Caco-2 (cell line): ENCODE measurements around the gene DHRS9. TPM values are rescaled to one million over a fixed set of nuclear protein-coding genes. Genes with fewer than 3 reads are reported as not detected.
"Not testable (repeated sequence)": the region's sequence is repeated elsewhere in the genome, so short reads cannot be mapped to it uniquely, and the experiment has no call there.

ENCODE experiments used
- BruUV-seq: library from RNA; stranded (reverse); fragments of 400-500 nt; replicated peaks from 2 replicates; lab custom pipeline; 2021; lab: Mats Ljungman, UMichigan
- CTCF ChIA-PET: fragments of 300-600 bp; sonication (Branson Sonifier 250); formaldehyde crosslinking; loops from one replicate; lab custom pipeline; 2022; ENCODE audit warnings: antibody characterized with exemption; lab: Charles Lee
- POLR2A ChIA-PET: fragments of 300-600 bp; sonication (Branson Sonifier 250); formaldehyde crosslinking; loops from one replicate; lab custom pipeline; 2022; ENCODE audit warnings: antibody characterized with exemption; lab: Charles Lee
- DNase-seq, 2 experiments: peaks; one replicate each; pipeline versions ENCODE4 v3.0.0 to v3.0.0-alpha.2; 2020 to 2022
- H3K27me3 ChIP-seq: replicated peaks from 2 replicates; pipeline ENCODE4 v1.6.0; 2011; ENCODE audit warnings: low read length; ENCODE audit not compliant: control insufficient read depth, insufficient read depth
- H3K36me3 ChIP-seq: 2 replicates; pipeline ENCODE4 v1.5.1; 2011; ENCODE audit warnings: low read length; ENCODE audit not compliant: control insufficient read depth, insufficient read depth
- H3K4me1 ChIP-seq: fragments of 250-450 bp; sonication (Bioruptor Pico); 2 replicates; pipeline ENCODE4 v1.5.1; 2020; ENCODE audit warnings: mild to moderate bottlenecking
- H3K4me3 ChIP-seq: 2 replicates; pipeline ENCODE4 v1.5.1; 2011; ENCODE audit warnings: low read depth, mild to moderate bottlenecking, control low read depth, low read length
- H3K9me3 ChIP-seq: fragments of 250-450 bp; sonication (Bioruptor Pico); 2 replicates; pipeline ENCODE4 v1.5.1; 2020; ENCODE audit warnings: mild to moderate bottlenecking, moderate library complexity
- H3K27ac Mint-ChIP-seq: one replicate; pipeline ENCODE4 v1.8.0; 2022; ENCODE audit warnings: mixed read lengths; ENCODE audit not compliant: unreplicated experiment
- H3K27me3 Mint-ChIP-seq: one replicate; pipeline ENCODE4 v1.8.0; 2022; ENCODE audit warnings: mixed read lengths; ENCODE audit not compliant: insufficient read depth, unreplicated experiment
- H3K36me3 Mint-ChIP-seq: one replicate; pipeline ENCODE4 v1.8.0; 2022; ENCODE audit warnings: mild to moderate bottlenecking, mixed read lengths; ENCODE audit not compliant: insufficient read depth, unreplicated experiment
- H3K4me1 Mint-ChIP-seq: one replicate; pipeline ENCODE4 v1.8.0; 2022; ENCODE audit warnings: low read depth, mixed read lengths; ENCODE audit not compliant: unreplicated experiment
- H3K4me3 Mint-ChIP-seq: one replicate; pipeline ENCODE4 v1.8.0; 2022; ENCODE audit warnings: mild to moderate bottlenecking, moderate library complexity, mixed read lengths; ENCODE audit not compliant: unreplicated experiment
- H3K9me3 Mint-ChIP-seq: one replicate; pipeline ENCODE4 v1.8.0; 2022; ENCODE audit warnings: mixed read lengths; ENCODE audit not compliant: unreplicated experiment
- intact Hi-C: fragments of 100-400 bp; cut with micrococcal nuclease; formaldehyde crosslinking; loops from one replicate; pipeline ENCODE4 v1.10.0; 2022; ENCODE audit not compliant: unreplicated experiment
- total RNA-seq: library from RNA; stranded (reverse); gene quantifications from 2 replicates; pipeline ENCODE4 v1.2.3, GENCODE V29; 2022
- TF ChIP-seq, protein P1 (sequence below), 2 experiments: fragments of 200-600 bp in 1 of 2; IDR thresholded peaks; 1 replicate in 1 of 2; 2 replicates in 1 of 2; pipeline versions ENCODE4 v1.5.1 to v1.8.0; 2011 to 2022; ENCODE audit warnings: antibody characterized with exemption in 1 of 2, control low read depth in 1 of 2, inconsistent platforms in 1 of 2, low read depth in 1 of 2, low read length in 1 of 2, mild to moderate bottlenecking in 1 of 2, moderate library complexity in 1 of 2; ENCODE audit not compliant: insufficient read depth in 1 of 2, severe bottlenecking in 1 of 2, unreplicated experiment in 1 of 2

Gene DHRS9
- total RNA-seq, 1 experiment from 2014 or later: not detected

DNA sequence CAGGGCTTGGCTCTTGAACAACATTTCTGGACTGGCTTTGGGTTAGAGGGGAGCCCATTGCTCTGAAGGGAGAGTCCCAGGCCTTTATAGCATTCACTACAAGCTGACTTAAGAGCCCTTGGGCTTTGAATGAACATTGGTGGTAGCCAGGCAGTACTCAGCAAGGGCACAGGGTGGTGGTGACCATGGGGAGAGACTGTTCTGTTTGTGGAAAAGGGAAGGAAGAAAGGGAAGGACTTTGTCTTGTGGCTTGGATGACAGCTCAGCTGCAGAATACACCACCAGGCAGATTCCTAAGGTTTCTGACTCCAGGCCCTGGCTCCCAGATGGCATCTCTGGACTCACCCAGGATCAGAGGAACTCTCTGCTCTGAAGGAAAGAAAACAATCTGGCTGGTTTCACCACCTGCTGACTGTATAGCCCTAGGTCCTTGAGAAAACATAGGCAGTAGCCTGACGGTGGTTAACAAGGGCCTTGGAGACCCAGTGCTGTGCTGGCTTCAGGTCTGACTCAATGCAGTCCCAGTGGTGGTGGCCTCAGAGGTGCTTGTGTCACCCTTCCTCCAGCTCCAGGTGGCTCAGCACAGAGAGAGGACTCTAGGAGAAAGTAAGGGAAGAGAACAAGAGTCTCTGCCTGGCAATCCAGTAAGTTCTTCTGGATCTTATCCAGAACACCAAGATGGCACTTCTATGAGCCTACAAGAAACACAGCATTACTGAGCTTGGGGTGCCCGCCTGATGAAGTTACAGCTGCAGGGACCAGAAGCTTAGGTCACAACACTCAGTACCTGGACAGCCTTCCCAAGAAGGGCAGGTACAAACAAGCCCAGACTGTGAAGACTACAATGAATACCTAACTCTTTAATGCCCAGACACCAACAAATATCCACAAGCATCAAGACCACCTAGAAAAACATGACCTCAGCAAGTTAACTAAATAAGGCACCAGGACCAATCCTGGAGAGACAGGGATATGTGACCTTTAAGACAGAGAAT lies 21.8 kb upstream of the DHRS9 start:
- H3K4me3 ChIP-seq: no peak overlapping the region
- H3K27me3 ChIP-seq: no peaks in the 10 kb centered on the region; the same call in 1 of the 2 replicates
- H3K4me3 Mint-ChIP-seq: no peak overlapping the region
- DNase-seq: no peak
- H3K9me3 Mint-ChIP-seq: peaks cover 14% of the 10 kb centered on the region
- H3K36me3 Mint-ChIP-seq: no peaks in the 10 kb centered on the region
- intact Hi-C loops: loop anchor here (5.0 kb wide), 1 partner anchor 85 kb away; no protein-coding TSS in a partner anchor
- CTCF ChIA-PET: no interaction called here
- no peak overlapping the region for H3K27ac Mint-ChIP-seq
- no peaks in the 10 kb centered on the region for H3K4me1 ChIP-seq
- no peaks in the 10 kb centered on the region for H3K4me1 Mint-ChIP-seq
- H3K27me3 Mint-ChIP-seq: peaks cover 10% of the 10 kb centered on the region
- no peaks in the 10 kb centered on the region for H3K9me3 ChIP-seq
- no peaks in the 10 kb centered on the region for H3K36me3 ChIP-seq
- no TSS peak for BruUV-seq
- POLR2A ChIA-PET: no interaction called here
- TF ChIP-seq, protein P1, sequence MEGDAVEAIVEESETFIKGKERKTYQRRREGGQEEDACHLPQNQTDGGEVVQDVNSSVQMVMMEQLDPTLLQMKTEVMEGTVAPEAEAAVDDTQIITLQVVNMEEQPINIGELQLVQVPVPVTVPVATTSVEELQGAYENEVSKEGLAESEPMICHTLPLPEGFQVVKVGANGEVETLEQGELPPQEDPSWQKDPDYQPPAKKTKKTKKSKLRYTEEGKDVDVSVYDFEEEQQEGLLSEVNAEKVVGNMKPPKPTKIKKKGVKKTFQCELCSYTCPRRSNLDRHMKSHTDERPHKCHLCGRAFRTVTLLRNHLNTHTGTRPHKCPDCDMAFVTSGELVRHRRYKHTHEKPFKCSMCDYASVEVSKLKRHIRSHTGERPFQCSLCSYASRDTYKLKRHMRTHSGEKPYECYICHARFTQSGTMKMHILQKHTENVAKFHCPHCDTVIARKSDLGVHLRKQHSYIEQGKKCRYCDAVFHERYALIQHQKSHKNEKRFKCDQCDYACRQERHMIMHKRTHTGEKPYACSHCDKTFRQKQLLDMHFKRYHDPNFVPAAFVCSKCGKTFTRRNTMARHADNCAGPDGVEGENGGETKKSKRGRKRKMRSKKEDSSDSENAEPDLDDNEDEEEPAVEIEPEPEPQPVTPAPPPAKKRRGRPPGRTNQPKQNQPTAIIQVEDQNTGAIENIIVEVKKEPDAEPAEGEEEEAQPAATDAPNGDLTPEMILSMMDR (IDR thresholded peaks at IDR 0.05; ENCODE audit: insufficient read depth in 1 of 2, low read depth in 1 of 2, low read length in 1 of 2, severe bottlenecking in 1 of 2, unreplicated experiment in 1 of 2): no peak

DNA sequence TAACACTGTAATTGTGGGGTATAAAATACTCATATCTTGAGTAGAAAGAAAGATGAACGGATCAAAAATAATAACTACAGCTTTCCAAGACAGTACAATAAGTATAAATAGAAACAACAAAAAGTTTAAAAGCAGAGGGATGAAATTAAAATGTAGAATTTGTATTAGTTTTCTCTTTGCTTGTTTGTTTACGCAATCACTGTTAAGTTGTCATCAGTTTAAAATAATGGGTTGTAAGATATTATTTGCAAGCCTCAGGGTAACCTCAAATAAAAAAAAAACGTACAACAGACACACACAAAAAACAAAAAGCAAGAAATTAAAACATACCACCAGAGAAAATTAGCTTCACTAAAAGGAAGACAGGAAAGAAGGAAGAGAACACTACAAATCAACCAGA lies 20.2 kb upstream of the DHRS9 start:
- H3K36me3 ChIP-seq: no peaks in the 10 kb centered on the region
- DNase-seq: no peak
- peaks cover 10% of the 10 kb centered on the region for H3K27me3 Mint-ChIP-seq
- H3K9me3 ChIP-seq: no peaks in the 10 kb centered on the region
- H3K4me1 Mint-ChIP-seq: no peaks in the 10 kb centered on the region
- no peak overlapping the region for H3K4me3 ChIP-seq
- ChIA-PET POLR2A (no interaction called here), CTCF (no interaction called here)
- H3K27me3 ChIP-seq: no peaks in the 10 kb centered on the region; the same call in 1 of the 2 replicates
- no peaks in the 10 kb centered on the region for H3K4me1 ChIP-seq
- H3K27ac Mint-ChIP-seq: no peak overlapping the region
- no TSS peak for BruUV-seq
- intact Hi-C loops: loop anchor here (5.0 kb wide), 1 partner anchor 87 kb away; no protein-coding TSS in a partner anchor
- no peak overlapping the region for H3K4me3 Mint-ChIP-seq
- TF ChIP-seq, protein P1 (IDR thresholded peaks at IDR 0.05; ENCODE audit: insufficient read depth in 1 of 2, low read depth in 1 of 2, low read length in 1 of 2, severe bottlenecking in 1 of 2, unreplicated experiment in 1 of 2): no peak
- no peaks in the 10 kb centered on the region for H3K36me3 Mint-ChIP-seq
- H3K9me3 Mint-ChIP-seq: no peaks in the 10 kb centered on the region

DNA sequence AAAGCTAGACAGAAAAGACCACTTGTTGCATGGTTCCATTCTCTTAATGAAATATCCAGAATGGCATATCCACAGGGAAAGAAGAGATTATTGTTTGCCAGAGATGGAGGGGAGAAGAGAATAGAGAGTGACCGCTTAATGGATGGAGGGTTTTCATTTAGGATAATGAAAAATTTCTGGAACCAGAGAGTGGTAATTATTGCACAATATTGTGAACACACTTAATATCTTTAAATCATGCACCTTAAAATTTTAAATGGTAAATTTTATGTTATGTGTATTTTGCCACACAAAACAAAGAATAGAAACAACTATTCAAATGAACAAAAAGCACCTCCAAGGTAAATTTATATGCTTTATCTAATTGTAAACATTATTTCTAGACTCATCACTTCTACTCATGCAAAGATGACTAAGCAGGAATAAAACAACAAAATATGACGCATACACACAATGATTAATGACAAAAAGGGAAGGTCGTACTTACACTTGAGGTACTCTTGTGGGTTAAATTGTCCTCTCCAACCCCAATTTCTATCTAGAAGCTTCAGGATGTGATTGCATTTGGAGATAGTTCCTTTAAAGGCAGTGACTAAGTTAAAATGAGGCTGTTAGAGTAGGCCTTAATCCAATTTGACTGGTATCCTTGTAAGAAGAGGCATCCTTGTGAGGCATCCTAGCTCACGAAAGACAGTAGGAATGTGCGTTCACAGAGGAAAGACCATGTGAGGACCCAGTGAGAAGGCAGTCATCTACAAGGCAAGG lies 18.7 kb upstream of the DHRS9 start:
- peaks cover 15% of the 10 kb centered on the region for H3K9me3 Mint-ChIP-seq
- H3K27me3 Mint-ChIP-seq: peaks cover 10% of the 10 kb centered on the region
- no peaks in the 10 kb centered on the region for H3K4me1 Mint-ChIP-seq
- no TSS peak for BruUV-seq
- intact Hi-C loops: no loop called here
- ChIA-PET POLR2A (no interaction called here), CTCF (no interaction called here)
- no peaks in the 10 kb centered on the region for H3K36me3 Mint-ChIP-seq
- H3K9me3 ChIP-seq: peaks cover 12% of the 10 kb centered on the region; the same call in 1 of the 2 replicates
- TF ChIP-seq, protein P1 (IDR thresholded peaks at IDR 0.05; ENCODE audit: insufficient read depth in 1 of 2, low read depth in 1 of 2, low read length in 1 of 2, severe bottlenecking in 1 of 2, unreplicated experiment in 1 of 2): no peak
- H3K4me1 ChIP-seq: no peaks in the 10 kb centered on the region
- no peak overlapping the region for H3K4me3 ChIP-seq
- H3K4me3 Mint-ChIP-seq: no peak overlapping the region
- no peaks in the 10 kb centered on the region; the same call in 1 of the 2 replicates for H3K27me3 ChIP-seq
- no peaks in the 10 kb centered on the region for H3K36me3 ChIP-seq
- DNase-seq: no peak
- no peak overlapping the region for H3K27ac Mint-ChIP-seq

DNA sequence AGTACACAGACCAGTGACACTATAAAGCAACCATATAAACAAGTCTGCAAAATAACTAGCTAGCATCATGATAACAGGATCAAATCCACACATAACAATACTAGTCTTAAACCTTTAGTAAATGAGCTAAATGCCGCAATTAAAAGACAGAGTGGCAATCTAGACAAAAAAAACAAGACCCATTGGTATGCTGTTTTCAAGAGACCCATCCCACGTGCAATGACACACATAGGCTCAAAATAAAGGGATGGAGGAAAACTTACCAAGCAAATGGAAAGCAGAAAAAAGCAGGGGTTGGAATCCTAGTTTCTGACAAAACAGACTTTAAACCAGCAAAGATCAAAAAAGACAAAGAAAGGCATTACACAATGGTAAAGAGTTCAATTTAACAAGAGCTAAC lies 14.8 kb upstream of the DHRS9 start:
- H3K9me3 ChIP-seq: peaks cover 12% of the 10 kb centered on the region; the same call in 1 of the 2 replicates
- BruUV-seq, H3K27ac Mint-ChIP-seq, POLR2A ChIA-PET, CTCF ChIA-PET, H3K4me1 Mint-ChIP-seq, intact Hi-C loops, H3K36me3 Mint-ChIP-seq, H3K4me3 Mint-ChIP-seq, DNase-seq, H3K4me1 ChIP-seq, H3K36me3 ChIP-seq, H3K27me3 ChIP-seq, H3K27me3 Mint-ChIP-seq, H3K4me3 ChIP-seq: not testable (repeated sequence)
- peaks cover 34% of the 10 kb centered on the region for H3K9me3 Mint-ChIP-seq
